ENCODE data around the gene SPACA6. TPM values are rescaled to one million over a fixed set of nuclear protein-coding genes. Genes with fewer than 3 reads are reported as not detected.

SPACA6 gene
- total and polyA plus RNA-seq, 9 donors = 6.4 to 93.2 (median 45.2) TPM

DNA sequence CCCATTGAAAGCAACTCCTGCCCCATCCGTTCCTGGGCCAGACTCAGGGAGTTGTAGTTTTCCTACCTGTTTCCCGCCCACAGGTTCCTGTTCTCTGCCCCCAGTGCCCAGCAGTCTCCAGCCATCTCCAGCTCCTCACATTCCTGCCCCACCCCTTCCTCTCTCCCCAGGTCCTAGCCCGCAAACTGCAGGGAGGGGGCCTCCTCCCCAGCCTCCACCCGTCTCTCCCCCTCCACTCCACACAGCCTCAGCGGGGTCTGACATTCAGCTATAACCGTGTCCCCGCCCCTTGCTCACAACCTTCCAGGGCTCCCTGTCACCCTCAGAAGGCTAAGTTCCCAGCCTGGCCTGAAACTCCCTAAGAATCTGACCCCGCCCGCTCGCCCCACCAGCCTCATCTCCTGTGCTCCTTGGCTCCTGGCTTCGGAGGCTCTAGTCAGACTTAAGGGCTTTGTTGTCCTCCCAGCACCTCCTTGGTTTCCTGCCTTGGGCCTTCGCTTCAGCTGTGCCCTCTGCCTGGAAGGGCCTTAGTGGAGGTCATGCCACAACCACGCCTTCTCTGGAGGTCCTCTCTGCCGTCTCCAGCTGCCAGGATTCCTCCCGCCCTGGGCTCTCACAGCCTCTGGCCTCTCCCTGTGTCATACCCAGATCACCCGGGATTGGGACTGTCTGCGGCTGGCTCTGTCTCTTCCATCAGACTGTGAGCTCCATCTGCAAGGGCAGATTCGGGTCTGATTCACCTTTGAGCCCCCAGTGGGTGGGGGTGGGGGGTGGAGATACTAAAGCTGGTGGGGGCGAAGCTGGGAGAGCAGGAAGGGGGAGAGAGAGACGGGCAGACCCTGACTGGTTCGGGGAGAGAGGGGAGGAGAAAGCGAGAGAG, 5.1 kb upstream of the SPACA6 start:
- H3K27ac ChIP-seq = peak overlapping the region; percentile 99
- WGBS, 3 donors = 4 to 5% (median 4%) methylated on average over 22 of the region's 22 CpGs
- intact Hi-C loops (cut with DNase I) = no loop called here
- TF ChIP-seq POLR2A (IDR thresholded peaks at IDR 0.05) = no peak
- no peak for TF ChIP-seq CTCF (IDR thresholded peaks at IDR 0.05)
- no peak for TF ChIP-seq EP300 (IDR thresholded peaks at IDR 0.05)
- no peaks in the 10 kb centered on the region for H3K9me3 ChIP-seq
- H3K4me1 ChIP-seq (ENCODE audit: insufficient read depth) = peaks cover 5% of the 10 kb centered on the region
- DNase-seq = peak; percentile 71 to 79 (median 77)
- H3K27me3 ChIP-seq = no peaks in the 10 kb centered on the region
- peak overlapping the region; percentile 95 for H3K4me3 ChIP-seq
- H3K36me3 ChIP-seq = no peaks in the 10 kb centered on the region

DNA sequence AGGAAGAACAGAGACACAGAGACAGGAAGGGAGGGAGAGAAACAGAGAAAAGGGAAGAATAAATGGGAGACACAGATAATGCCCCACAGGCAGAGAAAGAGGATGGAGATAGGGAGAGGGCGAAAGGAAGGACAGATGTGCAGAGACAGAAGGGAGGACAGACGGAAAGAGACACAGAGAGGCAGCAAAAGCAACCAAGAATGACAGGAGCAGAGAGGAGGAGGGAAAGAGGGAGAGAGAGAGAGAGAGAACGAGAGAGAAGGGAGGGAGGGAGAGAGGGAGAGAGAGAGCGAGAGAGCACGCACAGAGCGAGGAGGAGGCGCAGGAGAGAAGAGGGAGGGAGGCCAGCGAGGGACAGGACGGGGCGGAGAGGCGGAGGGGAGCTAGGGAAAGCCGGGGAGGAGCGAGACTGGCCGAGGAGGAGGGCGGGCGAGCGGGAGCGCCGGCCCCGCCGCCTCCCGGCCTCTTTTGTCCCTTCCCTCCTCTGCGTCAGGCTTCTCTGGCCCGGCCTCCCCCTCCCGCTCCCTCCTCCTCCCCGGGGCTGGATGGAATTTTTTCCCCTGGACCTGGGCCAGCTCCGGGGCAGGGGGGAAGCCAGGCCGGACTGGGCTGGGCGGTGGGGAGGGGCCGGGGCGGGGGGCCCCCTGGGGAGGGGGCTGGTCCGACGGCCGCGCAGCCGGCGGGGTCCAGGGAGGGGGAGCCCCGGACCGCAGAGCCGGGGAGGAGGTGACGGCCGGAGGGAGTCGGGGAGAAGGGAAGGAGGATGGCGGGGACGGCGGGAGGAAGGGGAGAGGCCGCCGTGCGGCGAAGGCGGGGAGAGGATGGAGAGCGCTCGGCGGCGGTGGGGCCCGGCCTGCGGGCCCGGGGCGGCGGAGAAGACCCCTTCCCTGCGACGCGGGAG, 4.2 kb upstream of the SPACA6 start:
- intact Hi-C loops (cut with DNase I) = no loop called here
- H3K9me3 ChIP-seq = no peaks in the 10 kb centered on the region
- peak overlapping the region; percentile 99 for H3K27ac ChIP-seq
- no peaks in the 10 kb centered on the region for H3K27me3 ChIP-seq
- TF ChIP-seq EP300 (IDR thresholded peaks at IDR 0.05) = no peak
- TF ChIP-seq CTCF (IDR thresholded peaks at IDR 0.05) = peak in 1 of 3 donors; percentile 66
- peak; percentile 22 for TF ChIP-seq POLR2A (IDR thresholded peaks at IDR 0.05)
- H3K4me3 ChIP-seq = peak overlapping the region; percentile 95
- peaks cover 5% of the 10 kb centered on the region for H3K4me1 ChIP-seq (ENCODE audit: insufficient read depth)
- peak; percentile 95 to 98 (median 97) for DNase-seq
- WGBS, 3 donors = 0 to 1% (median 0%) methylated on average over 47 to 63 of the region's 63 CpGs
- H3K36me3 ChIP-seq = no peaks in the 10 kb centered on the region

DNA sequence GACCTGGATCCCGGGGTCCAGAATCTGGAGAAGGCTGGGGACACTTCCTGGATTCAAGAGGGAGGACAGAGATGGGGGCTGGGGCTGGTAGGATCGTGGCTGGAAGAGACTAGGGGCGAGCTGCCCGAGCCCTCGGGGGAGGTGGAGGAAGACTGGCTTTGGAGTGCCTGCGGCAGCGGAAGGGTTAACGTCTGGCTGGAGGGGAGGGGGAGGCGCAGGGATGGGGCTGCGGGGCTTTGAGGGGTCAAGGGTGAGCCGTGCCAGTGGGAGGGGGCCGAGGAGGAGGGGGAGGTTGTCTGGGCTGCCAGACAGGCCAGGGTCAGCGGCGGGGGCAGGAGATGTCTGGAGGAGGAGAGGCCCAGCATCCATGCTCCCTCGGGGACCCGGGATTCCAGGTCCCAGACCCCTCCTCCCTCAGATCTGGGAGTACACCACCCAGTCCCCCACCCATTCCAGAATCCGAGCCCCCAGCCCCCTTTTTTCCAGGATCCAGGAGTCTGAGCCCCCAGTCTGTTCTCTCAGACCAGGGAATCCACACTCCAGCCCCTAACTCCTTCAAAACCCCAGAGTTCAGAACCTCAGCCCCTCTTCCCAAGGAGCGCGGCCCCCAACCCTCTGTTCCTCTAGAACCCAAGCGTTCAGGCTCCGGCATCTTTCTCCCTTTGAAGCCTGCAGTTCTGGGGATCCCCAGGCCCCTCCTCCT, 3.2 kb upstream of the SPACA6 start:
- Histone ChIP-seq H3K4me3 (peak overlapping the region; percentile 95), H3K27me3 (no peaks in the 10 kb centered on the region), H3K9me3 (no peaks in the 10 kb centered on the region), H3K27ac (peak overlapping the region; percentile 99), H3K4me1 (ENCODE audit: insufficient read depth) (peaks cover 5% of the 10 kb centered on the region), H3K36me3 (no peaks in the 10 kb centered on the region)
- intact Hi-C loops (cut with DNase I) = no loop called here
- TF ChIP-seq CTCF (IDR thresholded peaks at IDR 0.05) = no peak
- no peak for TF ChIP-seq EP300 (IDR thresholded peaks at IDR 0.05)
- no peak for TF ChIP-seq POLR2A (IDR thresholded peaks at IDR 0.05)
- DNase-seq = peak; percentile 77 to 91 (median 87)
- WGBS, 3 donors = 0 to 1% (median 1%) methylated on average over 21 of the region's 21 CpGs

Measured in ovary (tissue), 9 donors.